HG02840 (cell line): ENCODE results near the gene ORMDL3.
"Not testable (repeated sequence)": the region's sequence is repeated elsewhere in the genome, so short reads cannot be mapped to it uniquely, and the experiment has no call there.

Experiments used
- ATAC-seq: cut with Tn5 transposase; IDR thresholded peaks from one replicate; pipeline ENCODE4 v1.9.1; 2021; ENCODE audit warnings: mild to moderate bottlenecking, moderate library complexity, moderate number of reproducible peaks; ENCODE audit not compliant: unreplicated experiment, low FRiP score

The ORMDL3 gene

DNA sequence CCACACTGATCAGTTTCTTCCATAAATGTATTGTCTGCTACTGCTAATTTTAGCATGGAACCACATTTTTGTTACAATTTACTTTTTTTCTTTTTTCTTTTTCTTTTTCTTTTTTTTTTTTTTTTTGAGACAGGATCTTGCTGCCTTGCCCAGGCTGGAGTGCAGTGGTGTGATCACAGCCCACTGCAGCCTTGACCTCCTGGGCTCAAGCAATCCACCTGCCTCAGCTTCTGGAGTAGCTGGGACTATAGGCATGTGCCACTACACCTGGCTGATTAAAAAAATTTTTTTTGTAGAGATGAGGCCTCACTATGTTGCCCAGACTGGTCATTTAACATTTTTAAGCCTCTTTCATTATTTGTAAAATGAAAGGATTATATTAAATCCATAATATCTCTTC is 40.3 kb downstream of the ORMDL3 start:
- ATAC-seq, result no peak

DNA sequence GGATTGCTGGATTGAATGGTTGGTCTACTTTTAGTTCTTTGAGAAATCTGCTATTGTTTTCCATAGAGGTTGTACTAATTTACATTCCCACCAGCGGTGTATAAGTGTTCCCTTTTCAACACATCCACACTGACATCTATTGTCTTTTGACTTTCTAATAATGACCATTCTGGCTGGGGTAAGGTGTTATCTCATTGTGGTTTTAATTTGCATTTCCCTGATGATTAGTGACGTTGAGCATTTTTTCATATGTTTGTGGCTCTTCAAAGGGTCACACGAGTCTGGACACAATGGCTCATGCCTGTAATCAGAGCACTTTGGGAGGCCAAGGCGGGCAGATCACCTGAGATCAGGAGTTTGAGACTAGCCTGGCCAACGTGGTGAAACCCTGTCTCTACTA is 41.3 kb downstream of the ORMDL3 start:
- not testable (repeated sequence) for ATAC-seq

DNA sequence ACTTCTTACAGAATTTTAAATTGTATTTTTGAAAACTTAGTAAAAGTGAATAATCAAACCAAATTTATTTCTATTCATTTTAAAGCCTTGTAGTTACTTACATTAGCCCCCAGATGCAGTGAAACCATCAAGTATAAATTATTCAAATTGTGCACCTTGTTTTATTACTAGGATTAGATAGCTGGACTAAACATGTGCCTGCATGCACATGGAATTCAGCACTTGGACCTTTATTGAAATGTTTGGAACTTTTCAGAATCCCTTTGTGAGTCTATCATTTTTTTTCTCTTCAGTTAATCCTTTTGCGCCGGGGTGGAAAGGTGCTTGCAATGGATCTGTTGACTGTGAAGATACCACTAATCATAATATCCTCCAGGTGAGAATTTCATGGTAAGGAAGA is 54.6 kb downstream of the ORMDL3 start:
- no peak for ATAC-seq

DNA sequence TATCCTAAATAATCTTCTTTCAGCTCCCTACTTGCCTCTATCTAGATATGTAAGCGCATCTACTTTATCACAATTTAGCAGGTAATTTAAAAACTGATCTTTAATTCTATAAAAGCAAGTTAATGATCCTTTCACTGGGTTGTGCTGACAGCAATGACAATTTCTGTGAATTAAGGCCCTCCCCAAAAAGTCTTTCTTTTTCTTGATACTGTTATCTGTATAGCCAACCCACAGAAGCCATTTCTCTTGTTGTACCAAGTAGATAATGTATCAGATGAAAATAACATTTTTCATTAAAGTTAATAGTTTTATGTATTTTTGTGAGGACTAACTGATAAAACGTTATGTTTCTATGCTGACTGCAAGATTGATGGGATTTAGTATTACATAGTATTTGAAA is 55.6 kb downstream of the ORMDL3 start:
- no peak for ATAC-seq
